Measurements from ENCODE around the gene SKIC8.

- TF ChIP-seq EZH2 (IDR thresholded peaks at IDR 0.05; ENCODE audit: insufficient read depth, low read length), result no peak
- no peak for TF ChIP-seq CTCF (IDR thresholded peaks at IDR 0.05; ENCODE audit: insufficient read depth, low read depth, low read length)
These were observed 43.4 kb downstream of the SKIC8 start for GRCh38 chr15:78256044-78256437.

Measured in astrocyte (in vitro differentiated cells and primary cell).